Endodermal cell (in vitro differentiated cells): ENCODE measurements around the gene RPTOR. TPM values are rescaled to one million over a fixed set of nuclear protein-coding genes. Genes with fewer than 3 reads are reported as not detected.

Experiments used
- DNase-seq: peaks from one replicate; pipeline ENCODE4 v3.0.0-alpha.2; 2017
- H3K27ac ChIP-seq: 2 replicates; pipeline ENCODE4 v1.5.1; 2013; ENCODE audit warnings: mild to moderate bottlenecking, low read depth, low read length, moderate library complexity
- H3K27me3 ChIP-seq: 2 replicates; pipeline ENCODE4 v1.6.1; 2013; ENCODE audit warnings: mild to moderate bottlenecking, low read length, moderate library complexity; ENCODE audit not compliant: insufficient read depth, control insufficient read depth, poor library complexity, severe bottlenecking
- H3K36me3 ChIP-seq: 2 replicates; pipeline ENCODE4 v1.7.0; 2013; ENCODE audit warnings: mild to moderate bottlenecking, low read length, moderate library complexity; ENCODE audit not compliant: control insufficient read depth, insufficient read depth
- H3K4me1 ChIP-seq: one replicate; pipeline ENCODE4 v1.7.0; 2013; ENCODE audit warnings: low read length; ENCODE audit not compliant: control insufficient read depth, insufficient read depth
- H3K4me3 ChIP-seq: 2 replicates; pipeline ENCODE4 v1.5.1; 2013; ENCODE audit warnings: mild to moderate bottlenecking, low read length, moderate library complexity
- H3K9ac ChIP-seq: 2 replicates; pipeline ENCODE4 v1.6.1; 2013; ENCODE audit warnings: mild to moderate bottlenecking, low read length, moderate library complexity; ENCODE audit not compliant: poor library complexity, severe bottlenecking; ENCODE audit errors: extremely low read depth
- H3K9me3 ChIP-seq: 2 replicates; pipeline ENCODE4 v1.6.1; 2013; ENCODE audit warnings: mild to moderate bottlenecking, low read length, moderate library complexity; ENCODE audit not compliant: control insufficient read depth
- H3K27ac Mint-ChIP-seq: 2 replicates; pipeline ENCODE4 v1.8.0; 2020; ENCODE audit warnings: mixed read lengths
- H3K27me3 Mint-ChIP-seq: 2 replicates; pipeline ENCODE4 v1.8.0; 2021; ENCODE audit warnings: mild to moderate bottlenecking, mixed read lengths; ENCODE audit not compliant: insufficient read depth
- H3K36me3 Mint-ChIP-seq: 2 replicates; pipeline ENCODE4 v1.8.0; 2020; ENCODE audit warnings: low read depth, mixed read lengths
- H3K4me1 Mint-ChIP-seq: 2 replicates; pipeline ENCODE4 v1.8.0; 2020; ENCODE audit warnings: mixed read lengths
- H3K4me3 Mint-ChIP-seq: 2 replicates; pipeline ENCODE4 v1.8.0; 2020; ENCODE audit warnings: mild to moderate bottlenecking, moderate library complexity, mixed read lengths
- H3K9me3 Mint-ChIP-seq: 2 replicates; pipeline ENCODE4 v1.8.0; 2020; ENCODE audit warnings: mild to moderate bottlenecking, mixed read lengths
- CTCF ChIP-seq: fragments of 200-600 bp; sonication (generic); conservative IDR thresholded peaks from 2 replicates; pipeline ENCODE4 v1.5.0; 2021; ENCODE audit warnings: antibody characterized with exemption, mild to moderate bottlenecking
- WGBS, 2 experiments: methylation state at CpG; one replicate each; pipeline versions ENCODE4 v1.1.5 to v1.1.7; 2013; ENCODE audit warnings: missing lambda C conversion rate in 2 of 2, mixed read lengths in 1 of 2; ENCODE audit not compliant: insufficient coverage in 1 of 2, insufficient read length in 1 of 2; 5-methylcytosine and 5-hydroxymethylcytosine counted together
- total RNA-seq, 2 donors: library from RNA; stranded (reverse); fragmentation: NEBNext Ultra II Directional in 1 of 2; extraction: Animal tissue kit (Norgen Biotek cat#: 25700) in 1 of 2; gene quantifications; 2 replicates in 1 of 2; 3 replicates in 1 of 2; pipeline ENCODE4 v1.2.1, GENCODE V29; 2021

The RPTOR gene
- total RNA-seq, 2 donors from 2014 or later: 45.1 to 53.4 TPM

- no peak for DNase-seq
- Histone ChIP-seq H3K27me3 (no peaks in the 10 kb centered on the region), H3K4me3 (no peak overlapping the region), H3K9me3 (peaks cover 16% of the 10 kb centered on the region), H3K36me3 (peaks cover 34% of the 10 kb centered on the region), H3K27ac (no peak overlapping the region), H3K9ac (no peak overlapping the region), H3K4me1 (no peaks in the 10 kb centered on the region)
- 95 to 97% methylated on average over 13 of the region's 13 CpGs for WGBS, 2 experiments
- Mint-ChIP-seq H3K36me3 (peaks cover 60% of the 10 kb centered on the region), H3K27ac (no peak overlapping the region), H3K27me3 (no peaks in the 10 kb centered on the region), H3K4me1 (peaks cover 3% of the 10 kb centered on the region), H3K4me3 (no peak overlapping the region), H3K9me3 (peaks cover 6% of the 10 kb centered on the region)
- TF ChIP-seq CTCF: no peak
Observed at GRCh38 chr17:80908776-80909175, 364.1 kb downstream of the RPTOR start.

- peaks cover 24% of the 10 kb centered on the region for H3K9me3 ChIP-seq
- no peak overlapping the region for H3K4me3 Mint-ChIP-seq
- TF ChIP-seq CTCF: no peak
- peaks cover 63% of the 10 kb centered on the region for H3K36me3 Mint-ChIP-seq
- no peaks in the 10 kb centered on the region for H3K27me3 ChIP-seq
- peaks cover 43% of the 10 kb centered on the region for H3K36me3 ChIP-seq
- no peak overlapping the region for H3K4me3 ChIP-seq
- no peak overlapping the region for H3K27ac ChIP-seq
- H3K4me1 ChIP-seq: no peaks in the 10 kb centered on the region
- DNase-seq: no peak
- 95% methylated on average over 2 of the region's 2 CpGs for WGBS, 2 experiments
- no peak overlapping the region for H3K9ac ChIP-seq
- peaks cover 12% of the 10 kb centered on the region for H3K9me3 Mint-ChIP-seq
- H3K4me1 Mint-ChIP-seq: no peaks in the 10 kb centered on the region
- no peaks in the 10 kb centered on the region for H3K27me3 Mint-ChIP-seq
- no peak overlapping the region for H3K27ac Mint-ChIP-seq
Observed at GRCh38 chr17:80909635-80910034, 365.0 kb downstream of the RPTOR start.

GRCh38 chr17:80910043-80910442 lies 365.4 kb downstream of the RPTOR start:
- H3K36me3 Mint-ChIP-seq: peaks cover 66% of the 10 kb centered on the region
- Histone ChIP-seq H3K4me1 (no peaks in the 10 kb centered on the region), H3K9me3 (peaks cover 28% of the 10 kb centered on the region), H3K36me3 (peaks cover 46% of the 10 kb centered on the region), H3K27ac (no peak overlapping the region), H3K27me3 (no peaks in the 10 kb centered on the region), H3K4me3 (no peak overlapping the region), H3K9ac (no peak overlapping the region)
- H3K4me3 Mint-ChIP-seq: no peak overlapping the region
- no peak overlapping the region for H3K27ac Mint-ChIP-seq
- H3K9me3 Mint-ChIP-seq: peaks cover 16% of the 10 kb centered on the region
- whole genome bisulfite sequencing, 2 experiments: 95 to 100% methylated on average over 3 to 5 of the region's 5 CpGs
- no peak for TF ChIP-seq CTCF
- no peaks in the 10 kb centered on the region for H3K27me3 Mint-ChIP-seq
- H3K4me1 Mint-ChIP-seq: no peaks in the 10 kb centered on the region
- DNase-seq: no peak
